ENCODE data around the gene OR7C1. TPM values are rescaled to one million over a fixed set of nuclear protein-coding genes. Genes with fewer than 3 reads are reported as not detected.

Gene OR7C1
- total and polyA plus RNA-seq, 2 of the 13 experiments (the other 11 are each of a cell fraction or from before 2014, with no cell fraction given) = not detected

- BruUV-seq (replicated peaks) = no TSS peak
- intact Hi-C loops (cut with micrococcal nuclease; ENCODE audit: unreplicated experiment) (loop anchor here (2.0 kb wide), 1 partner anchor 102 kb away; no protein-coding TSS in a partner anchor), in situ Hi-C loops (cut with HindIII; ENCODE audit: extremely low pct_ligation_motif_present, low pct_unique_long_range_greater_than_20kb) (loop anchor here (10.0 kb wide), 1 partner anchor 108 kb away; no protein-coding TSS in a partner anchor)
- Histone ChIP-seq H3K4me3 (replicated peaks in 1 of 3; ENCODE audit: insufficient read depth in 1 of 3, low read depth in 2 of 3, low read length in 3 of 3) (no peak overlapping the region), H3K27ac (ENCODE audit: extremely low read length, insufficient read depth, low read length) (no peak overlapping the region), H3K9me3 (ENCODE audit: low read length) (no peaks in the 10 kb centered on the region), H3K79me2 (ENCODE audit: insufficient read depth, low read length) (no peaks in the 10 kb centered on the region), H2AFZ (ENCODE audit: low read length) (no peak overlapping the region), H3K4me1 (ENCODE audit: insufficient read depth, low read length) (no peaks in the 10 kb centered on the region), H3K4me2 (ENCODE audit: low read depth, low read length) (no peak overlapping the region), H4K20me1 (ENCODE audit: insufficient read depth, low read length) (no peaks in the 10 kb centered on the region), H3K36me3 (replicated peaks in 1 of 2; ENCODE audit: control insufficient read depth in 1 of 2, insufficient read depth in 2 of 2, low read length in 2 of 2) (no peaks in the 10 kb centered on the region), H3K9ac (ENCODE audit: insufficient read depth, low read depth, low read length) (no peak overlapping the region), H3K27me3 (ENCODE audit: control insufficient read depth in 1 of 2, insufficient read depth in 2 of 2, low read length in 2 of 2) (no peaks in the 10 kb centered on the region; a peak in 2 of 5 replicates)
- no peak for DNase-seq (ENCODE audit: low spot score)
- CTCF ChIA-PET (ENCODE audit: low intra/inter-chr PET ratio, low total read pairs) = interaction anchor here (1.1 kb wide), 1 partner anchor 104 kb away, joined by 3 read pairs; no protein-coding TSS in a partner anchor
- 42% methylated on average over 5 of the region's 18 CpGs for WGBS (ENCODE audit: low lambda C conversion rate)
- FAIRE-seq = no peak
- peak; percentile 63 for ATAC-seq
- POLR2A ChIA-PET = no interaction called here
- no peak for TF ChIP-seq ZNF614 (CRISPR knock-in tag; IDR thresholded peaks at IDR 0.05; ENCODE audit: borderline replicate concordance)
- no peak for TF ChIP-seq PBX2 (CRISPR knock-in tag; IDR thresholded peaks at IDR 0.05)
- peak; percentile 47 for TF ChIP-seq XRCC5 (optimal IDR thresholded peaks at IDR 0.05; ENCODE audit: low read length)
- TF ChIP-seq ZNF34 (CRISPR knock-in tag; IDR thresholded peaks at IDR 0.05; ENCODE audit: borderline replicate concordance) = no peak
- TF ChIP-seq ZUFSP (CRISPR knock-in tag; IDR thresholded peaks at IDR 0.05; ENCODE audit: borderline replicate concordance) = no peak
- TF ChIP-seq BRD4 (CRISPR knock-in tag; IDR thresholded peaks at IDR 0.05) = no peak
- 0 out of 2 replicates have a peak, but pooled peaks have one; percentile 23 for TF ChIP-seq TFDP2 (CRISPR knock-in tag; IDR thresholded peaks at IDR 0.05)
- 0 out of 2 replicates have a peak, but pooled peaks have one; percentile 26 for TF ChIP-seq MAX (IDR thresholded peaks at IDR 0.05)
- TF ChIP-seq ATF2 (CRISPR knock-in tag; IDR thresholded peaks at IDR 0.05) = no peak
- TF ChIP-seq FOXJ3 (CRISPR knock-in tag; IDR thresholded peaks at IDR 0.05; ENCODE audit: borderline replicate concordance) = no peak
- no peak for TF ChIP-seq ZXDC (CRISPR knock-in tag; IDR thresholded peaks at IDR 0.05)
- peak; percentile 44; the same call in 1 of the 2 replicates for TF ChIP-seq RAD21 (CRISPR knock-in tag; IDR thresholded peaks at IDR 0.05)
- TF ChIP-seq SIX1 (CRISPR knock-in tag; IDR thresholded peaks at IDR 0.05; ENCODE audit: borderline replicate concordance) = no peak
- peak; percentile 86 for TF ChIP-seq CTCF (CRISPR knock-in tag; IDR thresholded peaks at IDR 0.05)
Observed at GRCh38 chr19:14786421-14786851, 48.5 kb downstream of the OR7C1 start.
